T-helper 1 cell treated with Interleukin-12 subunit alpha and Interleukin-12 subunit beta and Interleukin-4 antibody, amounts not matched to agents 30 ng/mL and 1 ng/mL, for 36 hours (primary cell): ENCODE data around the gene KLHL29. TPM values are rescaled to one million over a fixed set of nuclear protein-coding genes. Genes with fewer than 3 reads are reported as not detected.

Source experiments
- intact Hi-C: fragments of 100-400 bp; cut with micrococcal nuclease; formaldehyde crosslinking; loops from one replicate; pipeline ENCODE4 v1.15.1; 2024
- total RNA-seq: library from RNA; stranded (reverse); gene quantifications from 2 replicates; pipeline ENCODE4 v1.2.3, GENCODE V29; 2022

The KLHL29 gene
- total RNA-seq, 1 donor from 2014 or later = 2.2 TPM

- intact Hi-C loops = no loop called here
These were observed 281.4 kb downstream of the KLHL29 start for GRCh38 chr2:23666241-23666979.

GRCh38 chr2:23666980-23667357 is 282.0 kb downstream of the KLHL29 start:
- intact Hi-C loops = no loop called here

GRCh38 chr2:23668756-23669304 is 283.9 kb downstream of the KLHL29 start:
- intact Hi-C loops = loop anchor here (1.0 kb wide), 1 partner anchor 40 kb away; no protein-coding TSS in a partner anchor

- intact Hi-C loops = no loop called here
These were observed 284.6 kb downstream of the KLHL29 start for GRCh38 chr2:23669413-23670244.

- intact Hi-C loops = no loop called here
These were observed 285.2 kb downstream of the KLHL29 start for GRCh38 chr2:23670245-23670592.

- intact Hi-C loops = no loop called here
These were observed 288.1 kb downstream of the KLHL29 start for GRCh38 chr2:23673082-23673481.

- intact Hi-C loops = no loop called here
These were observed 289.1 kb downstream of the KLHL29 start for GRCh38 chr2:23673830-23674679.

- intact Hi-C loops = no loop called here
These were observed 290.5 kb downstream of the KLHL29 start for GRCh38 chr2:23675506-23675905.

GRCh38 chr2:23677836-23678235 is 292.9 kb downstream of the KLHL29 start:
- intact Hi-C loops = no loop called here

GRCh38 chr2:23679044-23679443 is 294.1 kb downstream of the KLHL29 start:
- intact Hi-C loops = no loop called here

- intact Hi-C loops = no loop called here
These were observed 296.0 kb downstream of the KLHL29 start for GRCh38 chr2:23680951-23681350.

- intact Hi-C loops = no loop called here
These were observed 296.6 kb downstream of the KLHL29 start for GRCh38 chr2:23681356-23682140.

GRCh38 chr2:23682481-23682880 is 297.5 kb downstream of the KLHL29 start:
- intact Hi-C loops = no loop called here

GRCh38 chr2:23683001-23683400 is 298.0 kb downstream of the KLHL29 start:
- intact Hi-C loops = no loop called here

GRCh38 chr2:23684395-23685176 is 299.6 kb downstream of the KLHL29 start:
- intact Hi-C loops = no loop called here

- intact Hi-C loops = no loop called here
These were observed 300.2 kb downstream of the KLHL29 start for GRCh38 chr2:23685181-23685580.

- intact Hi-C loops = no loop called here
These were observed 300.7 kb downstream of the KLHL29 start for GRCh38 chr2:23685706-23686105.

GRCh38 chr2:23686405-23687029 is 301.5 kb downstream of the KLHL29 start:
- intact Hi-C loops = no loop called here

- intact Hi-C loops = no loop called here
These were observed 302.2 kb downstream of the KLHL29 start for GRCh38 chr2:23687214-23687613.
